Measurements from ENCODE around the gene MAPK6.

The MAPK6 gene

DNA sequence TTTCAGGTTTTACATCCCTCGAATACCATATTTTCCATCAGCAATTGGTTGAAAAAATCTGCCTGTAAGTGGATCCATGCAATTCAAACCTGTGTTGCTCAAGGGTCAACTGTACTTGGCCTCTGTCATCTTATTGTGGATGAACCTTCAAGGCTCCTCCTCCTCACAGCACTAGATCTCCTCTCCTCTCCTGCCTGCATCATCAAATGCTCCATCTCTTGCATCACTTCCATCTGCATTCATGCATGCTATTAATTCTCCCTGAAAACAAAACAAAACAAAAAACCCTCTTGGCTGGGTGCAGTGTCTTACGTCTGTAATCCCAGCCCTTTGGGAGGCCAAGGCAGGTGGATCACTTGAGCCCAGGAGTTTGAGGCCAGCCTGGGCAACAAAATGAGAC lies 83.4 kb downstream of the MAPK6 start:
- no peak for DNase-seq (ENCODE audit: low read depth, low spot score)

DNA sequence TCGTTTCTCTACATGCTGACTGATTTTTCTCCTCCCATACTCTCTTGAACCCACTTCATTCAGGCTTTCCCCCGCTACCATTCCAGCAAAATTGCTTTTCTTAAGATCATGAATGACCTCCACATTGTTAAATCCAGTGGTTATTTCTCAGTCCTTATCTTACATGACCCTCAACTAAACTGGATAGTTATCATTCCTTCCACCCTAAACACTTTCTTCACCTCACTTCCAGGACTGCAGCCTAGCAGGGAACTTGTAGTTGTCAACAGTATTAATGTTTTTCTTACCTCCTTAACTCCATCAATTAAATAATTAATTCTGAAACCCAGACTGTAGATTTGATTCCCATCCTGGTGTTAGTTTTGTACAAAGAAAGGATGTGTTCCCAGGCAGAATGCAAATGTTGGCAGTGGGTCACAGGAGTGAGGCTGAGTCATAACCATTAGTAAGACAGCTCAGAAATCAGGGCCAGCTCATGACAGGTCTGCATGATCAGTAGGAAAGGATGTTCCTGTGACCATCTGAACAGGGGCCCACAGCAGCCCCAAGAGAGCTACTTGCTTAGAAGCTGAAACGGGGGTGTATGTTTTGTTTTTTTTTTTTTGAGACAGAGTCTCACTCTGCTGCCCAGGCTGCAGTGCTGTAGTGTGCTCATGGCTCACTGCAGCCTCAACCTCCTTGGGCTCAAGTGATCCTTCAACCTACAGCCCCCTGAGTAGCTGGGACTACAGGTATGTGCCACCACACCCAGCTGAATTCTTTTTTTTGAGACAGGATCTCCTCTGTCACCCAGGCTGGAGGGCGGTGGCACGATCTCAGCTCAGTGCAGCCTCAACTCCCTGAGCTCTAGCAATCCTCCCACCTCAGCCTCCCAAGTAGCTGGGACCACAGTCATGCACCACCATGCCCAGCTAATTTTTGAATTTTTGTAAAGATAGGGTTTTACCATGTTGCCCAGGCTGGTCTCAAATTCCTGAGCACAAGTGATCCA lies 84.5 kb downstream of the MAPK6 start:
- DNase-seq (ENCODE audit: low read depth, low spot score): no peak

DNA sequence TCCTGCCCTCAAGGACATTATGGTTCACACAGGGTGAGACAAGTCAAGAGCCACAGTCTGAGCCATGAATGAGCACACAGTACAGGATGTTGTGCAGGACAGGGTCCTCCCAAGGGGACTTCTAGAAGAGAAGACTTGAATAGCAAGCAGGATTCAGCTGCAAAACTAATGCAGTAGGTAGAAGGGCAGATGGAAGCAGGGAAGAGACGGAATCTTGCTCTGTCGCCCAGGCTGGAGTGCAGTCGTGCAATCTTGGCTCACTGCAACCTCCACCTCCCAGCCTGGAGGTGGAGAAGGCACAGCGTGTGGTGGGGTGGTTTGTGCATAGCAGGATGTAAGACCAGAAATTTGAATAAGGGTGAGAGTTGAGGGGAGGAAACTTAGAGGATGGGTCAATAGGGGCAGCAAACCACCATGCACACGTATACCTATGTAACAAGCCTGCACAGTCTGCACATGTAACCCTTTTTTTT lies 85.5 kb downstream of the MAPK6 start:
- no peak for DNase-seq (ENCODE audit: low read depth, low spot score)

DNA sequence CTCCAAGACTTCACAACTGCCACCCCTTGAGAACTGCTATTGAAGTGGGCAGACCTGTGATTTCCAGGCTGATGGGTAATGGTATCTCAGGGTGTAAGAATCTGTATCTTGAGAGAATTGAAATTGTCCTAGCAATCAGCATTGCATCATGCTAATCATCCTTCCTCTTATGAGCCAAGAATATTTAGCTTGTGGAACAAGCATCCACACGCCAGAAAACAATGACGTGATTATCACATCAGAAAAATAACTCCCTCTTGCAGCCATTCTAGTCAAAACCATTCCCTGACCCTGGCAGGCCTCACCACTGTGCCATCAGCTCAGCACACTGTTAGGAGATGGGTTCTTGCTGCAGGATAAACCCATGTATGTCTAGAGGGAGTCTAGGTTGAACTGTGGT lies 86.8 kb downstream of the MAPK6 start:
- no peak for DNase-seq (ENCODE audit: low read depth, low spot score)

DNA sequence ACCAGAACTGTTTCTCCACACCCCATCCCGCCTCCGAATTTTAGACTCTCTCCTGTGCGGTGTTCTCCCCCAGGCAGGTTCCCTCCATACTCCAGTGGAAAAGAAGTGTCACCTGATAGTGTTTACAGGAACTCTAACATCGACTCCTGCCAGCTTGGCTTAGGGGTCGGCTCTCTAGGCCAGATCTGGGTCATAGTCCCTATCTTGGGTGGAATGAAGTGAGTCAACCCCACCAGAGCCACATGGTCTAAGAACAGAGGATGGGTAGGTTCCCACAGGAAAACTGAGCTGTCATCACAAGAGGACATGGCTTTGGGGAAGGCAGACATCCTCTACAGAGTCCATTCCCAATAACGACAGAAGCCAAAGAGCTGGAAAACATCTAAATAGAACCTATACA lies 87.6 kb downstream of the MAPK6 start:
- no peak for DNase-seq (ENCODE audit: low read depth, low spot score)

DNA sequence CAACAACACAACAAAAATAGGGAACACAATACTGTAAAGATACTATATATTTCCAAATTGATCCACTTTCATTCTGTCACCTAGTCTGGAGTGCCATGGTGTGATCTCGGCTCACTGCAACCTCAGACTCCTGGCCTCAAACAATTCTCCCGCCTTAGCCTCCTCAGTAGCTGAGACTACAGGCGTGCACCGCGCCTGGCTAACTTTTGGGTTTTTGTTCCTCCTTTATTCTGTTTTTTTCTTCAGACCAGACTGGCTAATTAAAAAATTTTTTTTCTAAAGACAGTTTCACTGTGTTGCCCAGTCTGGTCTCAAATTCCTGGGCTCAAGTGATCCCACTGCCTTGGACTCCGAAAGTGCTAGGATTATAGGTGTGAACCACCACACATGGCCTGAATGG lies 88.2 kb downstream of the MAPK6 start:
- no peak for DNase-seq (ENCODE audit: low read depth, low spot score)

DNA sequence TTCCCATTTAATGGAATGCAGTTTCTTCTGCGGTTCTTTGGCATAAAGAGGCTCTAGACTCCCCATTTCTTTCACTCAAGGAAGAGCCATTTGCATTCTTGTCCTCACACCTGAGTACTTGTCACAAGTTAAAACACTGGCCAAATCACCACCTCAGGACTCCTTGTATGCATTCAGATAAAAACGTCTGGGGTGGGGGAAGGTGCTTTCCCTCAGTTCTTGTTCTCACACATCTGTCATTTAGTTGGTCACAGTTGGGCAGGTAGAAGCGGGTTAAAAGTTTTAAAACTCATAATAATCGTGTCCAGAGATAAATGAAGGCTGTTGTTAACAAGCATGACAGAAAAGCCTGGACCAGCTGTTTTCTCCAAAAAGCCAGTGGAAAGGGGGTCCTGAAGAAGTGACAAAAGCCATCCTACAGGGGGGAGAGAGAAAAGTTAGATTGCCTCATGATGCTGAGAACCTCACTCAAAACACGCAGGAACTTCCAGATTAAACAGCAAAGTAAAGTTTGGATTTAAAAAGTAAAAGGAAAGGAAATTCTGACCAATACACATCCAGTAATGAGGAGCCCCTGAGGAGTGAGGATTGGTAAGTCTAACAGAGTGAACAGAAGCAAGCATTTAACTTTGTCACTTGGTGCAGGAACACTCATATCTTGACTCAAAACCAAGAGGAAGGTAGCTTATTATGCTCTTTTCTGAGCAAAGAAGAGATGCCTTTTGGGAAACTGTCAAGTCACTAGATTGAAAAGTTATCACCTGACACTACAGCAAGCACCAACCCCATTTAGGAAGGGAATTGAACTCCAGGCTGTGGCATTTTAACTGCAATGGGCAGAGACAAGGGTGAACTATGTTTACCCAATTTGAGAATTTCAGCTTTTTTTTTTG lies 90.8 kb downstream of the MAPK6 start:
- no peak for DNase-seq (ENCODE audit: low read depth, low spot score)

- DNase-seq (ENCODE audit: low read depth, low spot score): no peak
These were observed 92.6 kb downstream of the MAPK6 start for GRCh38 chr15:52111517-52112202.

DNA sequence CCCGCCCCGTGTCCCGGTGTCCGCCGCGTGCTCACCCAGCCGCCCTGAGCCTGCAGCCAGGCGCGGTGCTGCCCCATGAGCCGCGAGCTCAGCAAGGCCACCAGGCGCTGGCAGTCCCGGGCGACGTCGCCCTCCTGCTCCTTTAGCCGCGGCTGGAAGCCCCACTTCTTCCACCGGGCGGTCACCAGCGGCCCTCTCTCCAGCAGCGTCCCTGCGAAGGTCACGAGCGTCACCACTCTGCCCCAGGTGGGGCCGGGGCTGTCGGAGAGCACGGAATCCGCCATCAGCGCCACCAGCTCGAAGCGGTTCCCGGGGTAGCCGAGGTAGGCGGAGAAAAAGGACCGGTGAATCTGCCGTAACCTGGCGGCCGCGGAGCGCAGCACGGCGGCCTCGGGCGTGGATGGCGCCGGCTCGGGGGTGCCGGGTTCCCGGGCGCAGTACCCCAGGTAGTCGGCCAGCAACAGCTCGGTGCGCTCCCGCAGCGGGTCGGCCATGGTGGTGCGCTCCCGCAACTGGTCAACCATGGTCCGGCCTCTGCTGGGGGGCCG lies 93.3 kb downstream of the MAPK6 start:
- DNase-seq (ENCODE audit: low read depth, low spot score): no peak

DNA sequence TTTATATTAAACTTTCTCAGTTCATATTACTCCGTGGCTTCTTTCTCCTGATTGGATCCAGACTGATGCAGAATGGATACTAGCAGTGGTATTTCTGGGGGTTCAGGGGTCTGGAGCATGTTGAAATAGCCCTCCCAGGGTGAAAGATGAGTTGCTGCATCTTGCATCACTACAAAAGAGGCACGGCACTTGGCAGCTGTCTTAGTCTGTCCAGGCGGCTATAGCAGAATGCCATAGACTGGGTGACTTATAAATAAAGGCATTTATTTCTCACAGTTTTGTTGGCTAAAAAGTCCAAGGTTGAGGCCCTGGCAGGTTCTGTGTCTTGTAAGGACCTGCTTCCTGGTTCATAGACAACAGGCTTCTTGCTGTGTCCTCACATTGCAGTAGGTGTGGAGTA lies 94.2 kb downstream of the MAPK6 start:
- no peak for DNase-seq (ENCODE audit: low read depth, low spot score)

GRCh38 chr15:52113708-52114107 lies 94.7 kb downstream of the MAPK6 start:
- DNase-seq (ENCODE audit: low read depth, low spot score): no peak

DNA sequence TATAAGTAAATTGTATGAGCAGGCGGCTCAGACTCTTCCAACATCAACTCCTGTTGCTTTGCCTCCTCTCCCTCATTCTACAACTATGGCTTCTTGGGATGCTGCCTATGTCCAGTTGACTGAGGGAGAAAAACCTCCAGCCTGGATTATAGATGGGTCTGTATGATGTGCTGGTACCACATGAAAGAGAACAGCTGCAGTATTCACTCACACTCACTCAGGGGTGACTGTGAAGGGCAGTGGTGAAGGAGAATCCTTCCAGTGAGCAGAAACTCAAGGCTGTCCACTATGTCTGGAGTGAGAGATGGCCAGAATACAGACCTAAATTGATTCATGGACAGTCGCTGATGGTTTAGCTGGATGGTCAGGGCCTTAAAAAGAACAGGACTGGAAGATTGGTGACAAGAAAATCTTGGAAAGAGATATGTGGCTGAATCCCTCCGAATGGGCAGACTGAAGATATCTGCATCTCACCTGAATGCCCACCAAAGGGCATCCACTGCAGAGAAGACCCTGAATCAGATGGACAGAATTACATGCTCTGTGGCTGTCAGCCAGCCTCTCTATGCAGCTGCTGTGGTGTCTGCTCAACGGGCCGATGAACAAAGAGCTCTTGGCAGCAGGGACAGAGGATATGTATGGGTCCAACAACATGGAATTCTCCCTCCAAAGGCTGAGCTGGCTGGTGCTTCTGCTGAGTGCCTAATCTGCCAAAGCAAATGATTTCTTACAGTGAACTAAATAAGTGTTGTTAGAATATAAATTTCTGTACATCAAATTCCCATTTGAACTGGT lies 95.4 kb downstream of the MAPK6 start:
- no peak for DNase-seq (ENCODE audit: low read depth, low spot score)

DNA sequence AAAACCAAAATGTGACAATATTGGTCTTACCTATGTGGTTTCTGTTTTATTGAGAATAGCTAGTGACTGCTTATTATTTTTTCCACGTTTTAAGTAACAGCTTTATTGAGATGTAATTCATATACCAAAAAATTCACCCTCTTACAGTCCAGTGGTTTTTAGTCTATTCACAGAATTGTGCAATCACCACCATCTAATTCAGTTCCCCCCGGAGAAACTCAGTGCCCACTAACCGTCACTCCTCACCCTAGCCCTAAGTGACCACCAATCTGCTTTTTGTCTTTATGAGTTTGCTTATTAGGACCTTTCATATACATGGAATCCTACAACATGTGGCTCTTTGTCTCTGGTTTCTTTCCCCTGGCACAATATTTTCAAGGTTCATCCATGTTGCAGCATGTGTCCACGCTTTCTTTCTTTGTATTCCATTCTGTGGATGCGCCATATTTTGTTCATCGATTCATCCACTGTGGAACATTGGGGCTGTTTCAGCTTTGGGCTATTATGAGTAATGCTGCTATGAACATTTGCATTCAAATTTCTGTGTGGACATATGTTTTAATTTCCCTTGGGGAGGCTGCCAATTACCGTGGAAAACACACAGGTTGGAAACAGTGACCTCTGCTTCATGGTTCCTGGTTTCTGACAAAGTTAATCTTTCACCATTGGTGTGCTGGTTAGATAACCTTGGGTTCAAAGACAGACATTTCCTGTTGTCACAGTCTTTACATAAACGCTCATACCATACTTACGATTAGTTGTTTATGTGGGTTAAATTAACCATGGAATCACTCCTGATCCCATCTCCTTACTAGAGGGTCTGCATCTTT lies 96.8 kb downstream of the MAPK6 start:
- DNase-seq (ENCODE audit: low read depth, low spot score): no peak

All from activated naive CD8-positive, alpha-beta T cell treated with anti-CD3 and anti-CD28 coated beads, Interleukin-2, amount 50 U/mL, for 16 hours (primary cell).